SK-N-SH treated with all-trans-retinoic acid at 6 μM for 48 hours (cell line): ENCODE results near the gene EXD3.

Experiments
- ATAC-seq: fragments of 200-7000 bp; cut with Tn5 transposase; 3 replicates; pipeline ENCODE4 v1.9.1; 2020; ENCODE audit warnings: mild to moderate bottlenecking, moderate library complexity
- ARNTL ChIP-seq: fragments of 450-650 bp; formaldehyde crosslinking; IDR thresholded peaks from 2 replicates; pipeline ENCODE4 v1.5.0; 2020; ENCODE audit warnings: low read depth, mild to moderate bottlenecking, moderate library complexity, borderline replicate concordance
- BACH2 ChIP-seq: fragments of 250-450 bp; sonication (Bioruptor Pico); IDR thresholded peaks from 2 replicates; pipeline ENCODE4 v1.9.0; 2021; ENCODE audit warnings: mild to moderate bottlenecking, borderline replicate concordance
- CREB5 ChIP-seq: fragments of 250-450 bp; sonication (Bioruptor Pico); IDR thresholded peaks from 2 replicates; pipeline ENCODE4 v1.5.1; 2020; ENCODE audit warnings: low read depth, mild to moderate bottlenecking, moderate library complexity
- CSDC2 ChIP-seq: fragments of 250-450 bp; sonication (Bioruptor Pico); IDR thresholded peaks from 2 replicates; pipeline ENCODE4 v1.5.0; 2020; ENCODE audit warnings: mild to moderate bottlenecking, moderate library complexity
- CSRNP3 ChIP-seq: fragments of 250-450 bp; sonication (Bioruptor Pico); IDR thresholded peaks from 2 replicates; pipeline ENCODE4 v1.5.1; 2021; ENCODE audit warnings: mild to moderate bottlenecking, moderate library complexity
- ESRRG ChIP-seq: fragments of 250-450 bp; sonication (Bioruptor Pico); IDR thresholded peaks from 2 replicates; pipeline ENCODE4 v1.6.1; 2021; ENCODE audit warnings: mild to moderate bottlenecking
- GLIS3 ChIP-seq: fragments of 250-450 bp; sonication (Bioruptor Pico); IDR thresholded peaks from 2 replicates; pipeline ENCODE4 v1.5.0; 2020; ENCODE audit warnings: mild to moderate bottlenecking, moderate library complexity
- ISL1 ChIP-seq: fragments of 250-450 bp; sonication (Bioruptor Pico); IDR thresholded peaks from 2 replicates; pipeline ENCODE4 v2.1.2; 2022; ENCODE audit warnings: mild to moderate bottlenecking, moderate library complexity
- OSR1 ChIP-seq: fragments of 250-450 bp; sonication (Bioruptor Pico); IDR thresholded peaks from 2 replicates; pipeline ENCODE4 v1.8.0; 2022; ENCODE audit warnings: moderate library complexity, mild to moderate bottlenecking, inconsistent platforms
- PATZ1 ChIP-seq: fragments of 250-450 bp; sonication (Bioruptor Pico); IDR thresholded peaks from 2 replicates; pipeline ENCODE4 v1.8.0; 2020; ENCODE audit warnings: mild to moderate bottlenecking, moderate library complexity, borderline replicate concordance
- POU6F1 ChIP-seq: fragments of 250-450 bp; sonication (Bioruptor Pico); IDR thresholded peaks from 2 replicates; pipeline ENCODE4 v1.8.0; 2021; ENCODE audit warnings: low read depth, mild to moderate bottlenecking, moderate library complexity, borderline replicate concordance
- PPARA ChIP-seq: fragments of 250-450 bp; sonication (Bioruptor Pico); IDR thresholded peaks from 2 replicates; pipeline ENCODE4 v1.5.0; 2020; ENCODE audit warnings: mild to moderate bottlenecking, borderline replicate concordance
- SNAI2 ChIP-seq: fragments of 250-450 bp; sonication (Bioruptor Pico); IDR thresholded peaks from 2 replicates; pipeline ENCODE4 v1.5.0; 2020; ENCODE audit warnings: mild to moderate bottlenecking, moderate library complexity
- TCF4 ChIP-seq: fragments of 250-450 bp; sonication (Bioruptor Pico); IDR thresholded peaks from 2 replicates; pipeline ENCODE4 v1.8.0; 2021; ENCODE audit warnings: mild to moderate bottlenecking, moderate library complexity, borderline replicate concordance
- TSHZ2 ChIP-seq: fragments of 250-450 bp; sonication (Bioruptor Pico); IDR thresholded peaks from 2 replicates; pipeline ENCODE4 v1.5.0; 2020; ENCODE audit warnings: mild to moderate bottlenecking, moderate library complexity
- ZC3H10 ChIP-seq: fragments of 250-450 bp; sonication (Bioruptor Pico); IDR thresholded peaks from 2 replicates; pipeline ENCODE4 v1.5.1; 2021; ENCODE audit warnings: mild to moderate bottlenecking, moderate library complexity
- ZFP3 ChIP-seq: fragments of 250-450 bp; sonication (Bioruptor Pico); IDR thresholded peaks from 2 replicates; pipeline ENCODE4 v1.5.0; 2020; ENCODE audit warnings: mild to moderate bottlenecking, moderate library complexity
- ZFP30 ChIP-seq: fragments of 450-650 bp; formaldehyde crosslinking; IDR thresholded peaks from 2 replicates; pipeline ENCODE4 v1.5.0; 2022; ENCODE audit warnings: mild to moderate bottlenecking, moderate library complexity
- ZNF565 ChIP-seq: fragments of 450-650 bp; formaldehyde crosslinking; conservative IDR thresholded peaks from 2 replicates; pipeline ENCODE4 v1.5.0; 2020; ENCODE audit warnings: low read depth, mild to moderate bottlenecking, moderate library complexity
- ZNF70 ChIP-seq: fragments of 450-650 bp; formaldehyde crosslinking; IDR thresholded peaks from 2 replicates; pipeline ENCODE4 v1.5.0; 2020; ENCODE audit warnings: mild to moderate bottlenecking, moderate library complexity
- ZNF8 ChIP-seq: fragments of 450-650 bp; formaldehyde crosslinking; IDR thresholded peaks from 2 replicates; pipeline ENCODE4 v1.5.0; 2020; ENCODE audit warnings: mild to moderate bottlenecking, moderate library complexity

Gene EXD3

GRCh38 chr9:137396227-137396626, 26.7 kb downstream of the EXD3 start:
- ATAC-seq: no peak
- TF ChIP-seq ISL1 (CRISPR knock-in tag) (no peak), POU6F1 (CRISPR knock-in tag) (no peak), SNAI2 (CRISPR knock-in tag) (no peak), ZNF70 (CRISPR knock-in tag) (no peak), CSDC2 (CRISPR knock-in tag) (no peak), TCF4 (no peak), ESRRG (CRISPR knock-in tag) (no peak), ZNF8 (CRISPR knock-in tag) (no peak), GLIS3 (CRISPR knock-in tag) (no peak), CREB5 (no peak), ZC3H10 (CRISPR knock-in tag) (no peak), CSRNP3 (CRISPR knock-in tag) (no peak), PATZ1 (no peak), OSR1 (no peak)

- ATAC-seq: no peak
- no peak for TF ChIP-seq ZFP3
Measured at GRCh38 chr9:137395666-137396010, 27.3 kb downstream of the EXD3 start.

- TF ChIP-seq OSR1 (no peak), ISL1 (CRISPR knock-in tag) (no peak), POU6F1 (CRISPR knock-in tag) (no peak), ZFP30 (no peak), ZNF565 (no peak), GLIS3 (CRISPR knock-in tag) (no peak), CSDC2 (CRISPR knock-in tag) (no peak), PPARA (CRISPR knock-in tag) (no peak), TSHZ2 (no peak), ZFP3 (no peak), ARNTL (CRISPR knock-in tag) (no peak), SNAI2 (CRISPR knock-in tag) (no peak), ZNF70 (CRISPR knock-in tag) (no peak), BACH2 (CRISPR knock-in tag) (no peak), CREB5 (no peak), CSRNP3 (CRISPR knock-in tag) (no peak), TCF4 (no peak), ESRRG (CRISPR knock-in tag) (no peak)
- ATAC-seq: no peak
Measured at GRCh38 chr9:137394866-137395665, 27.9 kb downstream of the EXD3 start.
